GM18873 (cell line): ENCODE measurements around the gene NAIF1.
"Not testable (repeated sequence)": the region's sequence is repeated elsewhere in the genome, so short reads cannot be mapped to it uniquely, and the experiment has no call there.

Source experiments
- ATAC-seq: cut with Tn5 transposase; IDR thresholded peaks from one replicate; pipeline ENCODE4 v1.9.1; 2021; ENCODE audit warnings: mild to moderate bottlenecking, moderate library complexity, moderate number of reproducible peaks; ENCODE audit not compliant: unreplicated experiment, low FRiP score

Gene NAIF1

DNA sequence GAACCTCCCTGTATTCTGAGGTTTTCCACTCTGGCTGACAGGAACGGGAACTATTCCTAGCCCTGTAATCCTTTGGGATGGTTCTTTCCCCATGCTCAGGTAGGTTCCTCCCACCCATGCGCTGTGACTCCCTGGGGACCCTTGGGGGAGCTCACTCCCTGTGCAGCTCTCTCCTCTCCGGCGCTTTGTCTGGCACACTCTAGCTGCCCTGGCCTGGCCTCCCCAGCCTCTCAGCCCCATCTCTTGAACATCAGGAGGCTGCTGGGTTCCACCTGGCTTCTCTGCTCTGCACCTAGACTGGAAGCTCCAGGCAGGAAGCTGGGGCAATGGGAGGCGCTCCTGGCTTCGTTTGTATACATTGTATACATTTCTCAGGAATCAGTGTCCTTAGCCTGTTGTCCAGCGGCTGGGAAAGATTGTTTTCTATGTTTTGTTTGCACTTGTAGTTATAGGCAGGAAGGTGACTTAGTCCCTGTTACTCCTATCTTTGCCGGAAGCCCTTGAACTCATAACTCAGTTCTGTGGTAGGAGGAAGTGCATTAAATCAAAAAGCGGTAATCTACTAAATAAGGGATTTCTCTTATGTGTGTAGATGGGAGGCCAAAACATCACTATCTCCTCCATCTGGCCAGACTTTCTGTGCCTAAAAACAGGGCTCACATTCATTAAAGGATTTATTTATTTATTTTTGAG is 21.3 kb upstream of the NAIF1 start:
- ATAC-seq: no peak

DNA sequence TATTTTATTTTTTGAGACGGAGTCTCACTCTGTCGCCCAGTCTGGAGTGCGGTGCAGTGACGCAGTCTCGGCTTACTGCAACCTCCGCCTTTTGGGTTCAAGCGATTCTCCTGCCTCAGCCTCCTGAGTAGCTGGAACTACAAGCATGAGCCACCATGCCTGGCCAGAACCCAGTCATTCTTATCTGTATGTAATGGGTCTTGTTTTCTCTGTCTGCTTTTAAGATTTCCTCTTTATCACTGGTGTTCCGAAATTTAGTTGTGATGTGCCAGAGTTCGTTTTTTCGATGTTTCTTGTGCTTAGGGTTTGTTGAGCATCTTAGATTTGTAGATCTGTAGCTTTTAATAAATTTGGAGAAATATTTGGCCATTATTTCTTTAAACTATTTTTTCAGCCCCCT is 20.1 kb upstream of the NAIF1 start:
- ATAC-seq: no peak

DNA sequence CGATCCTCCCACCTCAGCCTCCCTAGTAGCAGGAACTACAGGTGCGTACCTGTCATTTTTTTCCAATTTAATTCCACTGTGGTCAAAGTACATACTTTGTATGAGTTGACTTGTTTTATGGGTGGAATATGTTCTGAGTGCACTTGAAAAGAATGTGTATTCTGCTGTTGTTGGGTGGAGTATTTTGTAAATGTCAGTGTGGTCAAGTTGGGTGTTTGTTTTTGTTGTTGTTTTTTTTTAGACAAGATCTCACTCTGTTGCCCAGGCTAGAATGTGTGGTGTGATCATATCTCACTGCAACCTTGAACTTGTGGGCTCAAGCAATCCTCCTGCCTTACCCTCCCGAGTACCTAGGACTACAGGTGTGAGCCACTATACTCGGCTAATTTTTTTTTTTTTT is 18.8 kb upstream of the NAIF1 start:
- no peak for ATAC-seq

DNA sequence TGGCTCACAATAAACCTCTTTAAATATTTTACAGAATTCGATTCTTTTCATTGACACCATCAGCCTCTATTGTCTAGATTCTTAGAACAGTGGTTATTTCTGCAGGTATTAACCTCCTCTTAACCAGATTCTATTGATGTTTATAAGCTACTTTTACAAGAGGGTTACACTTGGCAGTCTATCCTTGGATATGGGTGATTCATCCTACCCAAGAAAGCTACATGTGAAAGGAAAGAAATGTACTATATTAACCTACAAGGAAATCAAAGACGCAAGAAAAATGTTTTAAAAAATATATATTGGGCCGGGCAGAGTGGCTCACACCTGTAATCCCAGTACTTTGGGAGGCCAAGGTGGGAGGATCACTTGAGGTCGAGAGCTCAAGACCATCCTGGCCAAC is 17.6 kb upstream of the NAIF1 start:
- ATAC-seq: no peak

DNA sequence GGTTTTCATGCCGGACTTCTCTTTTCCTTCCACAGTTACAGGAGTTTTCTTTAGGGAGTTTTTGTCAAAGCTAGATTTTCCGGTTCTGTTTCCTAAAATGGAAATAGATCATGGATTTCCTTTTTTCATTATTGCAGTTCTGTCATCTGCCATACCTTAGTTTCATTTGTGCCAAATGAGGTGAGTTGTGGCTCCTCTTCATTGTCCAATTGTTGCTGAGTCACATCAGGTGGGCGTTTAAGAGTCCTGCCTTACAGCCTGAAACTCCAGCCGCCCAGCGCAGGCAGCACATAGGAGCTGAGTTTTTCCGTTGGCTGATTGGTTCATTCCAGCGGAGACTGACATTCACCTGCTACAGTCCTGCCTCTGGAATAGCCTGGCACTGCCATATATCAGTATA is 15.0 kb upstream of the NAIF1 start:
- ATAC-seq: no peak

DNA sequence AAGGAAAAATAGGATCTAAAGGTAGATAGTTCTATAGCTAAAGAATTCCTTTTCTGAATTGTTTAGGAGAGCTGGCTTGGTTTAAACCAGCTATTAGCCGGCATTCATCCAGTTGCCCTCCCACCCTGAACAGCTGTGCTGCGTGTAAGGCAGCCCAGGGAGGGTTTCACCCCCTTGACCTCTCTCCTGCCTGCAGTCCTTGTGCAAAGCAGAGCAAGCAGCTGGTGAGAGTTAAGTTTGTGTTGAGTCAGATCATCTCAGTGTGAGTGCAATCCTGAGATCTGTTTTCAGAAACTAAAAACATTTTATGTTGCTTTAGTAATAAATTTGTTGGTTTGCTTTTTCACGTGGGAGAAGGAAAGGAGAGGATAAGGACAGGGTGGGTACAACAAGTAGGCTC is 13.9 kb upstream of the NAIF1 start:
- ATAC-seq: no peak

DNA sequence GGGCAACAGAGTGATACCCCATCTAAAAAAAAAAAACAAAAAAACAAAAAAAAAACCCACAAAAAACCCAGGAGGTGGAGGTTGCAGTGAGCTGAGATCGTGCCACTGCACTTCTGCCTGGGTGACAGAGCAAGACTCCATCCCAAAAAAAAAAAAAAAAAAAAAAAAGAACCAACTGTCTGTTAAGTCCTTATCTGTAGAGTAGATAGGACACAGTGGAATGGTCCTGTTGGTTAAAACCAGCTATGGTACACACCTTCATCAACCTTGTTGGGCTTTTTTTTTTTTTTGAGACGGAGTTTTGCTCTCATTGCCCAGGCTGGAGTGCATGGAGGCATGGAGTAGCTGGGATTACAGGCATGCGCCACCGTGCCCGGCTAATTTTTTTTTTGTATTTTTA is 13.1 kb upstream of the NAIF1 start:
- no peak for ATAC-seq

DNA sequence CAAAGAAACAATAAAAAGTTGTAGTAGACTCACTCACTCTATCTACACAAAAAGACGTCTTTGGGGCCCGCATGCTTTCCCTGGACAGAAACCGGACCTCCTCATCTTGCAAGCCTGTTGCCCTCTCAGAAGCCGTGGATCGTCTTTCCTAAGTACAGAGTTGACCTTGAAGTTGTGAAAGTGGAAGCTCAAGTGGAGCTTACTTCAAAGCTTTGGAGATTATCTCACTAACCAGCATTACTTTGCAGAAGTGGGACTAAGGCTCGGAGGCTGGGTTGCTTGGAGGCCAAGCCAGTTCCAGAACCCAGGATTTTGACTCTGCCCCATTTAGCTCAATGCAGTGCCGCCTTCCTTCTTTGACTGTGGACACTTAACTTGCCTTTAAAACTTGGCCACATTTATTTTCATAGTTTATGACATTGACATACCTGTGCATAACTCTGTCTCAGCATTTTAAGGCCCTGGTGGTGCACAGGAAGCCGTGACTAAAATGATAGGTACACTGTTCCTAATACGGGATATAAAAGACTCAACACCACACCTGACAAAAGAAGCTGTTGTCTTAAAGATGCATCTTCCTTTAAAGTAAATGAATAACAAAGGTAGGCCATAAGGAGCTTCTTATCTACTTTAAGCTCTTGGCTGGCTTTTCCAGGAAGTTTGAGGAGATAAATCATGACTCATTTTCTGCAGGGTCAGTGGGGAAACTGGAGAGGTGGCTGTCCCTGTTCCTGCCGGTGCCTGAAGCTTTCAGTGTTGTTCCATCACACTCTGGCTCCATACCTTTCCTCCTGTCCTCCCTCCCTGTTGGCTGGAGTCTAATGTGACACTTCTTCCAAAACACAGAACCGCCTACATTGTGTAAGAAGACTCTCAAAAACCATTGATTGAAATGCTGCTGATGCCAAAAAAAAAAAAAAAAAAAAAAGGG is 11.6 kb upstream of the NAIF1 start:
- no peak for ATAC-seq

DNA sequence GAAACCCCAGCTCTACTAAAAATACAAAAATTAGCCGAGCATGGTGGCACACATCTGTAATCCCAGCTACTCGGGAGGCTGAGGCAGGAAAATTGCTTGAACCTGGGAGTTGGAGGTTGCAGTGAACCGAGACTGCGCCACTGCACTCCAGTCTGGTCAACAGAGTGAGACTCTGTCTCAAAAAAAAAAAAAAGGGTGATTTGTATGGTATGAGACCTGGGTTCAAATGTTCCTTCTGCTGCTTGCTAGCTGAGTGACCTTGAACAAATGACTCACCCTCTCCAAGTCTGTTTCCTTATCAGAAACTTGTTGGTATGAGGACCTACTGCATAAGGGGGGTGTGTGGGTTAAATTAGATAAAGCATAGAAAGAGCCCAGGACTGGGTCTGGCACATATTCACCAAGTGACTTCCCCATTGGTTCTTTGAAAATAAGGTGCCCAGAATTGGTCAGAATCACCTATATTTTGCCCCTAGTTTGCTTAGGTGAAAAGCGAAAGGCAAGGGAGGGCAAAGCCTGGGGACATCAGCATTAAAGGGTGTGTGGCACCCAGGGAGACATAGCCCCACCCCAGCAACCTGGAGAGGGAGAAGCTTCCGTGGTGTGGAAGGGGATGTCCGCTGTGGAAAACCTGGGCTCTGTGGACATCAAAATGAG is 10.9 kb upstream of the NAIF1 start:
- ATAC-seq: no peak

DNA sequence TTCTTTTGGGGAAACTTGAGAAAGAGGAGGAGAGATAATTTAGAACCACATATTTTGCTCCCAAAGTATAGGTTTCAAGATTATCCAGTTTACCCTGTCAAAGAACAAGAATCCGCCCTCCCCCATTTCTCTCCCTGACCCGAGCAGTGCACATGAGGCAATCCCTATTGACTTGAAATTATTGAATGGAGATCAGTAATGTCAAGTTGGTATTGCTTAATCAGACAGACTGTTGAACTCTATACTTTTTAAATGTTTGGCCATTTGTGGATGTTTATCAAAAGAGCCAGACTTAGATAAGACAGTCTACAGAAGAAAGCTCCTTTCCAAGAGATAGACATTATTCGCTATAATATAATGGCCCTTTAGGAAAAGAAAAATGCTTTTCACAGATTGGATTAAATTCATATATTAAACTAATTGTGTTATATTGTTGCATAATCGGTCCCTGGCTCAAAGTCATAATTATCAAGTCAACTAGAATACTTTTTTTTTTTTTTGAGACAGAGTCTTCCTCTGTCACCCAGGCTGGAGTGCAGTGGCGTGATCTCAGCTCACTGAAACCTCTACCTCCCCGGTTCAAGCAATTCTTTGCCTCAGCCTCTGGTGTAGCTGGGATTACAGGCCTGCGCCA is 6.2 kb upstream of the NAIF1 start:
- no peak for ATAC-seq

DNA sequence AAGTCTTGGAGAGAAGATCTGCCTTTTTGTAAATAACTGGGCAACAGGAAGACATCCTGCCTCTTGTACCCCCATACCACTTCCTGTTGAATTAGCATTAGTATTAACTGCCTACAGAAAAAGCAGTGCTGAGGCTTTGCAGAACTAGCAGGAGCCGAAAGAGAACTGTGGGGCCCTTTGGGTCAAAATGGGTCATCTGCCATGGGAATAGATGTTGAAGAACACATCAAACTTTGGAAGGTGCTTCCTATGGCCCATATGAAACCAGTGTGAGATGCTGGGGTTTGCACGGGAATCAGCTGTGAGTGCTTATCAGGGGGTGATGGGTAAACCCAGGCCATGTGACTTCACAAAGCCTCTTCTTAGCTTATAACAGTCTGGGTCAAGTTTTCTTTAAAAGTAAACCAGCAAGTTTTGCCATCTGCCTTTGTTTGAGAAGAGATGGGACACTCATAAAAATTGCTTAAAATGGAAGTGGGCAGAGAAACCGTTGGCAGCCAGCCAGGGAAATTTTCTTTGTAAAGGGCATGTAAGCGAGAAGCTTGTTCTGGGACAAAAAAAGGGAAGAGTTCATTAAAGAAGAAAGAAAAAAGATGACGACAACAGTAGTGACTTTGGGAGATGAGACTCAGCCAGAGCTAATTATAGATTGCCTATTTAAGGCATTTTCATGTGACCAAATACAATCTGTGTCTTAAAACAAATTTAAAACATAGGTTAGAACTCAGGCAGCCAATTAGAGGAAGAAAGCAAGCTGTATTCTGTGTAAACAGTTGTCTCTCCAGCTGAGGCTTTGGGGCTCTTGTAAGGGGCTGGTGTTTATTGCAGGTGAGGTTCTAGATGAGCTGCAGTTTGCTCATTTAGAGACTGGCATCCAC is 5.3 kb upstream of the NAIF1 start:
- no peak for ATAC-seq

DNA sequence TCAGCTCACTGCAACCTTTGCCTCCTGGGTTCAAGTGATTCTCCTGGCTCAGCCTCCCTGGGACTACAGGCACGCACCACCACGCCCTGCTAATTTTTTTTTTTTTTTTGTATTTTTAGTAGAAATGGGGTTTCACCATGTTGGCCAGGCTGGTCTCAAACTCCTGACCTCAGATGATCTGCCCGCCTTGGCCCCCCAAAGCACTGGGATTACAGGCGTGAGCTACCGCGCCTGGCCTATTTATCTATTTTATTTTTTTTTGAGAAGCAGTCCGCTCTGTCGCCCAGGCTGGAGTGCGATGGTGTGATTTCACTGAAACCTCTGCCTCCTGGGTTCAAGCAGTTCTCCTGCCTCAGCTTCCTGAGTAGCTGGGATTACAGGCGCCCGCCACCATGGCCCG is 4.4 kb upstream of the NAIF1 start:
- not testable (repeated sequence) for ATAC-seq

DNA sequence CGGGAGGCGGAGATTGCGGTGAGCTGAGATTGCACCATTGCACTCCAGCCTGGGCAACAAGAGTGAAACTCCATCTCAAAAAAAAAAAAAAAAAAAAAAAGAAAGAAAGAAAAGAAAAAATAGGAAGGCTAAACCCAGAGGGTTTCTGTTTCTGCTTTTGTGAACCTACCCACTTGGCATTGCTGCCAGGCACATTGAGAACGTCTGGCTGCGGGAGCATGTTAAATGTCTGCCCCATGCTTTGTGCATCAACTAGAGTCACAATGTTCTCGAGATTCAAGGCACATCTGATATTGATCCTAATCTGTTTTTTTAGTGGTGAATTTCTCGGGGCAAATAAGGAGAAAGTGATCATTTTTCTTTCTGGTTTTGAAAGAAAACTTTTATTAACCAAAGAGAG is 3.8 kb upstream of the NAIF1 start:
- ATAC-seq: no peak

DNA sequence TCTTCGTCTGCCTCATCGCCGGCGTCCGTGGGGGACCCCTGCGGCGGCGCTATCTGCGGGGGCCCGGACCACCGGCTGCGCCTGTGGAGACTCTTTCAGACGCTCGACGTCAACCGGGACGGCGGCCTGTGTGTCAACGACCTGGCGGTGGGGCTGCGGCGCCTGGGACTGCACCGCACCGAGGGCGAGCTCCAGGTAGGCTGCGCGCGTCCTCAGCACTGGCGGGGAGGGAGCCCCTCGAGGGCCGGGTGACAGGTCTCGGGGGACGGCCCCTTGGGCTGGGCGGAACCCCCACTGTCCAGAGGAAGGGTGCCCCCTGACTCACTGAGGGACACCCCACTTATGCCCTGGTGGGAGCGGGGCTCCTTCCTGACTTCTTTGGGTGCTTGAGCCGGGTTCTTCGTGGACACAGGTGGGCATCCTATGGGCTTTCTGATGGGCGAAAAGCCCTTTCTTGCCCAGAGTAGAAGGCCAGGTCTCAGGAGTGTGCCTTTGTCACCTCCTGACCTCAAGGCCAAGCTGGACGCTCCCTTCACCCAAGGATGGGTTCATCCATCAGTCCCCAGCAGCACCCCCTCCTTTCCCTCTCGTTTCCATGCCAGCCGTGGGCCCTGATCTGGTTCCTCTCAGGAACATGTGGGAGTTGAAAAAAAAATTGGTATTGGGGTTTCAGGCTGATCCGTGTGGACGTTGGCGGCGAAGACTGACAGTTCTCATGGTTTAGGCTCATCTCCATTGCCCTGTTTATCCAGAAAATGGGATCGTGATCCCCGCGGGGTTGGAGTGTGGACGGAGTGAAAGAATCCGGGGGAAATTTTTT is 1.5 kb upstream of the NAIF1 start:
- no peak for ATAC-seq

DNA sequence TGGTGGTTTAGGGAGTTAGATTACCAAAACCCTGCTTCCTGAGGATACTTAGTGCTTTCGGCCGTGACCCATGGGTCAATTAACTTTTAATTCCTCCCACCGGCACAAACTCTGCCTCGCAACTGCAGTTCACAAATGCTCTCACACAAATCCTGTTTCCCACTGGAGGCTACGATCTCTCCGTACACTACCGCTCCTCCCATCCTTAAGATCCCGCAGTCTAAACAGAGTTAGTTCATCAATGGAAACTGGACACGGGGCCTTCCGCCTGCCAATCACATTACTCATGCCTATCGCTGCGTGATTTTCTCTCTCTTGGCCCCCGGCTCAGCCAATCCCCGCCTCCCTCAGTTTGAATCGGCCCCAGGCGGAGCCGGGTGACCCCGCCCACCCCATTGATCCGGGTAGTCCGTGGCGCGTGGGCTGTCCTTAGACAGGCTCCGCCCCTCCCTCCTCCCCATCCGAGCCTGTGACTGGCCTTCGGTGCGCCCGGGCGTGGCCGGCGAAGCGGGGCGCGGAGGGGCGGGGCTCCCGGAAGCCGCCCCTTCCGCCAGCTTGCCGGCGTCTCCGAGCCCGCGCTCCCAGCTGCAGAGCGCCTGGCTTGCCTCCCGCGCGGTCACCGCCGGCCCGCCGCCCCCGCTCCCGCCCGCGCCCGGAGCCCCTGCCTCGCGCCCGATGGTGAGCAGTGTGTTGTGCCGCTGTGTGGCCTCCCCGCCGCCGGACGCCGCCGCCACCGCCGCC is 695 bp upstream of the NAIF1 start, which contains the start of gene SLC25A25:
Gene SLC25A25 (plus strand): TSS at position 588 of the 741 bp plus-strand sequence. CDS start 88 bp downstream, at position 676.
- peak; percentile 62 for ATAC-seq

DNA sequence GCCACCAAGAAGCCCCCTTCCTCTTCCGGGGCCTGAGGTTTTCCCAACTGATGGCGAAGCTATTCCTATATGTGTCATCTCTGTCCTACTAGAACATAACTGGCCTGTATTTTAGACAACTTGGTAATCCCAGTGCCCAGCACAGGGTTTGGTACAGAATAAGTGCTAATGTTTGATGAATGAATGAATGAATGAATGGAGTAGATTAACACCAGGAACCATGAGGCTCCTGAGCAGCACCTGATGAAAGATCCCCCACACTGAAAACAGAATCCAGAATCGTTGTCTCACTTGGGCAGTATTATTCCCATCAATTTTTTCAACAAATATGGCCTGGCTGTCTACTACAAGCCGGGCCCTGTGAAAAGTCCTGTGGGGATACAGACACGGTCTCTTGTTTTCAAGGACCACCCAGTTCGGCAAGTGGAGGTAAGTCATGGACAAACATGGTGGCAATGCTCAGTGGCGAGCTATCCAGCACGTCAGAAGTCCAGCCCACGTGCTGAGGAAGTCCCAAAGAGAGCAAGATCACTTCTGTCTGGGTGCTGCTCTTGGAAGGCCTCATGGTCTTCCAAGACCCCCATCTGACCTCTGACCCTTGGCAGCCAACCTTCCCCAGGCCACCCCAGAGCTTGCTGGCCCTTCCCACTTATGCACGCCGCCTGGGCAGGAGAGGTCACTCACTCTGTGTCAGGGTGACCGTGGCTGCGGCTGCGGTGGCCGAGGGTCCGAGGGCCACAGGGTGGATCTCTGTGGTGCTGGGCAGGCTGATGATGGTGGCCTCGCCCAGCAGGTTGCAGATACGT is 1.0 kb downstream of the NAIF1 start:
- no peak for ATAC-seq
